SK-N-SH (cell line): ENCODE measurements around the gene RGS7. TPM values are rescaled to one million over a fixed set of nuclear protein-coding genes. Genes with fewer than 3 reads are reported as not detected.

Source experiments
- CTCF ChIA-PET: fragments of 300-600, 350-600 bp; formaldehyde crosslinking; extraction: SDS; loops from one replicate; lab custom pipeline; 2021; lab: Yijun Ruan, JAX
- POLR2A ChIA-PET: fragments of 350-600 bp; sonication (Branson Sonifier 250); formaldehyde crosslinking; extraction: SDS; loops from one replicate; lab custom pipeline; 2020; ENCODE audit warnings: antibody characterized with exemption, inconsistent platforms; lab: Yijun Ruan, JAX
- DNase-seq: peaks from one replicate; pipeline ENCODE4 v3.0.0; 2012
- H2AFZ ChIP-seq: fragments of 200-600 bp; sonication (generic); 2 replicates; pipeline ENCODE4 v1.8.1; 2016; ENCODE audit warnings: antibody characterized with exemption, mild to moderate bottlenecking, low read depth
- H3F3A ChIP-seq: fragments of 200-600 bp; sonication (generic); replicated peaks from 2 replicates; pipeline ENCODE3; 2016; ENCODE audit warnings: antibody characterized with exemption, mild to moderate bottlenecking; ENCODE audit not compliant: insufficient read depth
- H3K27ac ChIP-seq, 2 experiments: fragments of 200-500 bp in 1 of 2; fragments of 200-600 bp in 1 of 2; sonication (Bioruptor generic) in 1 of 2; sonication (generic), shearing (Covaris generic) in 1 of 2; 2 replicates each; pipeline versions ENCODE4 v1.5.1 to v1.6.1; 2014 to 2016; ENCODE audit warnings: low read depth in 2 of 2, inconsistent platforms in 1 of 2, low read length in 1 of 2, mild to moderate bottlenecking in 1 of 2, mixed read lengths in 1 of 2
- H3K27me3 ChIP-seq: fragments of 200-600 bp; sonication (generic), shearing (Covaris generic); 2 replicates; pipeline ENCODE4 v1.6.1; 2016; ENCODE audit warnings: mixed run types; ENCODE audit not compliant: insufficient read depth
- H3K36me3 ChIP-seq, 2 experiments: fragments of 200-500 bp in 1 of 2; fragments of 200-600 bp in 1 of 2; sonication (Bioruptor generic) in 1 of 2; sonication (generic) in 1 of 2; replicated peaks in 1 of 2; 2 replicates each; pipeline versions ENCODE3 to v1.5.1; 2014 to 2016; ENCODE audit warnings: low read length in 1 of 2, mild to moderate bottlenecking in 1 of 2; ENCODE audit not compliant: insufficient read depth in 2 of 2, control insufficient read depth in 1 of 2
- H3K4me1 ChIP-seq, 2 experiments: fragments of 200-500 bp in 1 of 2; fragments of 200-600 bp in 1 of 2; sonication (Bioruptor generic) in 1 of 2; sonication (generic), shearing (Covaris generic) in 1 of 2; 2 replicates each; pipeline versions ENCODE4 v1.5.1 to v1.6.1; 2014 to 2016; ENCODE audit warnings: low read depth in 1 of 2, low read length in 1 of 2, mixed run types in 1 of 2; ENCODE audit not compliant: insufficient read depth in 2 of 2, control insufficient read depth in 1 of 2
- H3K4me2 ChIP-seq: fragments of 200-600 bp; sonication (generic), shearing (Covaris generic); 2 replicates; pipeline ENCODE4 v1.6.1; 2017; ENCODE audit warnings: mixed run types
- H3K4me3 ChIP-seq, 2 experiments: fragments of 200-500 bp in 1 of 2; fragments of 200-600 bp in 1 of 2; sonication (Bioruptor generic) in 1 of 2; sonication (generic), shearing (Covaris generic) in 1 of 2; 2 replicates each; pipeline versions ENCODE4 v1.5.1 to v1.8.1; 2014 to 2016; ENCODE audit warnings: low read depth in 2 of 2, inconsistent platforms in 1 of 2, low read length in 1 of 2, mild to moderate bottlenecking in 1 of 2, mixed read lengths in 1 of 2, moderate library complexity in 1 of 2
- H3K79me2 ChIP-seq: fragments of 200-600 bp; sonication (generic); 2 replicates; pipeline ENCODE4 v1.8.1; 2017; ENCODE audit warnings: mild to moderate bottlenecking; ENCODE audit not compliant: insufficient read depth
- H3K9ac ChIP-seq: fragments of 200-600 bp; sonication (generic); 2 replicates; pipeline ENCODE4 v1.6.1; 2017; ENCODE audit warnings: mixed run types
- H3K9me2 ChIP-seq: fragments of 200-600 bp; sonication (generic); 2 replicates; pipeline ENCODE4 v1.6.1; 2017; ENCODE audit warnings: mixed run types
- H3K9me3 ChIP-seq: fragments of 200-600 bp; sonication (generic); 2 replicates; pipeline ENCODE4 v1.6.1; 2017; ENCODE audit warnings: mixed run types, mild to moderate bottlenecking, moderate library complexity
- H4K20me1 ChIP-seq: fragments of 200-600 bp; sonication (generic); 2 replicates; pipeline ENCODE4 v1.6.1; 2017; ENCODE audit warnings: mild to moderate bottlenecking, mixed run types; ENCODE audit not compliant: insufficient read depth
- FOXJ3 ChIP-seq: sonication (generic); formaldehyde crosslinking; IDR thresholded peaks from 2 replicates; pipeline ENCODE4 v1.5.1; 2020; ENCODE audit warnings: mild to moderate bottlenecking, missing genetic modification reagents
- GATA2 ChIP-seq: sonication (generic); formaldehyde crosslinking; IDR thresholded peaks from 2 replicates; pipeline ENCODE4 v1.5.0; 2020; ENCODE audit warnings: mild to moderate bottlenecking, missing genetic modification reagents
- NFIC ChIP-seq: IDR thresholded peaks from 2 replicates; pipeline ENCODE4 v1.4.0; 2012; ENCODE audit warnings: borderline replicate concordance
- NRF1 ChIP-seq: IDR thresholded peaks from 2 replicates; pipeline ENCODE4 v1.6.1; 2012; ENCODE audit warnings: low read depth, mild to moderate bottlenecking, low read length
- REST ChIP-seq: IDR thresholded peaks from 2 replicates; pipeline ENCODE4 v1.6.1; 2012; ENCODE audit warnings: mild to moderate bottlenecking, low read depth, low read length, moderate library complexity
- SMC3 ChIP-seq: IDR thresholded peaks from 2 replicates; pipeline ENCODE4 v1.6.1; 2012; ENCODE audit warnings: low read depth, low read length, improper control_type of control experiment
- TCF12 ChIP-seq: IDR thresholded peaks from 2 replicates; pipeline ENCODE4 v1.4.0; 2012
- TEAD4 ChIP-seq: IDR thresholded peaks from 2 replicates; pipeline ENCODE4 v1.4.0; 2012; ENCODE audit warnings: mild to moderate bottlenecking, borderline replicate concordance; ENCODE audit not compliant: insufficient read depth
- USF1 ChIP-seq: IDR thresholded peaks from 2 replicates; pipeline ENCODE4 v1.4.0; 2012; ENCODE audit warnings: low read depth, borderline replicate concordance
- YY1 ChIP-seq: IDR thresholded peaks from 2 replicates; pipeline ENCODE4 v1.4.0; 2012; ENCODE audit warnings: low read depth, mild to moderate bottlenecking
- WGBS: methylation state at CpG from one replicate; pipeline ENCODE4 v1.1.6; 2017; ENCODE audit warnings: low lambda C conversion rate; 5-methylcytosine and 5-hydroxymethylcytosine counted together
- polyA plus RNA-seq, 3 experiments: library from polyadenylated mRNA; depleted of rRNA; stranded (reverse); fragments of >200 nt; gene quantifications; 2 replicates each; pipeline ENCODE4 v1.2.3, GENCODE V29; 2012

Gene RGS7
- polyA plus RNA-seq, 1 of the 3 experiments (the other 2 are of a cell fraction) = 0.36 TPM

- WGBS = 61% methylated on average over 2 of the region's 2 CpGs
- Histone ChIP-seq H3K27me3 (no peaks in the 10 kb centered on the region), H3K27ac (no peak overlapping the region), H3K4me3 (no peak overlapping the region), H3K79me2 (no peaks in the 10 kb centered on the region), H3F3A (no peaks in the 10 kb centered on the region), H3K36me3 (no peaks in the 10 kb centered on the region), H2AFZ (no peak overlapping the region), H3K4me1 (no peaks in the 10 kb centered on the region; a peak in 2 of 4 replicates), H3K4me2 (no peak overlapping the region), H3K9me3 (no peaks in the 10 kb centered on the region; the same call in 1 of the 2 replicates), H3K9me2 (no peaks in the 10 kb centered on the region), H3K9ac (no peak overlapping the region), H4K20me1 (no peaks in the 10 kb centered on the region)
- TF ChIP-seq USF1 = no peak
- no peak for TF ChIP-seq TEAD4
- no peak for TF ChIP-seq FOXJ3
- no peak for TF ChIP-seq SMC3
- TF ChIP-seq YY1 = no peak
- TF ChIP-seq NFIC = no peak
- no peak for DNase-seq
- CTCF ChIA-PET = interaction anchor here (1.3 kb wide), 1 partner anchor 24 kb away, joined by 3 read pairs; no protein-coding TSS in a partner anchor
- POLR2A ChIA-PET = no interaction called here
These were observed 509.7 kb downstream of the RGS7 start for GRCh38 chr1:240847325-240847724.

- 94% methylated on average over 1 of the region's 1 CpG for WGBS
- no peaks in the 10 kb centered on the region for H3K9me3 ChIP-seq
- TF ChIP-seq NRF1 (no peak), FOXJ3 (no peak), GATA2 (no peak), TCF12 (no peak), USF1 (no peak), REST (no peak)
- H3K79me2 ChIP-seq = no peaks in the 10 kb centered on the region
- H4K20me1 ChIP-seq = no peaks in the 10 kb centered on the region
- H3K4me3 ChIP-seq = no peak overlapping the region
- H3K4me1 ChIP-seq = no peaks in the 10 kb centered on the region; a peak in 2 of 4 replicates
- no peak overlapping the region for H3K27ac ChIP-seq
- no peak overlapping the region for H2AFZ ChIP-seq
- no peaks in the 10 kb centered on the region for H3F3A ChIP-seq
- no peaks in the 10 kb centered on the region for H3K36me3 ChIP-seq
- no peaks in the 10 kb centered on the region for H3K9me2 ChIP-seq
- ChIA-PET CTCF (interaction anchor here (1.4 kb wide), 1 partner anchor 12 kb away, joined by 3 read pairs; no protein-coding TSS in a partner anchor), POLR2A (no interaction called here)
- H3K4me2 ChIP-seq = no peak overlapping the region
- H3K27me3 ChIP-seq = no peaks in the 10 kb centered on the region
- H3K9ac ChIP-seq = no peak overlapping the region
- no peak for DNase-seq
These were observed 512.5 kb downstream of the RGS7 start for GRCh38 chr1:240844486-240844885.
